ENCODE measurements around the gene ZNF629.

GRCh38 chr16:30794634-30795033 is 7.6 kb upstream of the ZNF629 start:
- TF ChIP-seq EZH2phosphoT487 (IDR thresholded peaks at IDR 0.05; ENCODE audit: insufficient read depth, low read depth) (no peak), EZH2 (IDR thresholded peaks at IDR 0.05; ENCODE audit: insufficient read depth, poor library complexity, severe bottlenecking) (no peak)
